T-helper 1 cell (primary cell): ENCODE measurements around the gene GPR17.
A peak's percentile ranks its signal among the peaks of the same experiment; 100 is the strongest.

Source experiments
- DNase-seq, 5 donors: peaks; one replicate each; pipeline ENCODE4 v3.0.0-alpha.2; 2012 to 2020

Gene GPR17

GRCh38 chr2:127695491-127696472 lies 49.8 kb downstream of the GPR17 start:
- DNase-seq: peak in 3 of 5 donors; percentile 18 to 49 (median 47)

GRCh38 chr2:127697482-127698180 lies 51.7 kb downstream of the GPR17 start:
- DNase-seq: no peak

DNA sequence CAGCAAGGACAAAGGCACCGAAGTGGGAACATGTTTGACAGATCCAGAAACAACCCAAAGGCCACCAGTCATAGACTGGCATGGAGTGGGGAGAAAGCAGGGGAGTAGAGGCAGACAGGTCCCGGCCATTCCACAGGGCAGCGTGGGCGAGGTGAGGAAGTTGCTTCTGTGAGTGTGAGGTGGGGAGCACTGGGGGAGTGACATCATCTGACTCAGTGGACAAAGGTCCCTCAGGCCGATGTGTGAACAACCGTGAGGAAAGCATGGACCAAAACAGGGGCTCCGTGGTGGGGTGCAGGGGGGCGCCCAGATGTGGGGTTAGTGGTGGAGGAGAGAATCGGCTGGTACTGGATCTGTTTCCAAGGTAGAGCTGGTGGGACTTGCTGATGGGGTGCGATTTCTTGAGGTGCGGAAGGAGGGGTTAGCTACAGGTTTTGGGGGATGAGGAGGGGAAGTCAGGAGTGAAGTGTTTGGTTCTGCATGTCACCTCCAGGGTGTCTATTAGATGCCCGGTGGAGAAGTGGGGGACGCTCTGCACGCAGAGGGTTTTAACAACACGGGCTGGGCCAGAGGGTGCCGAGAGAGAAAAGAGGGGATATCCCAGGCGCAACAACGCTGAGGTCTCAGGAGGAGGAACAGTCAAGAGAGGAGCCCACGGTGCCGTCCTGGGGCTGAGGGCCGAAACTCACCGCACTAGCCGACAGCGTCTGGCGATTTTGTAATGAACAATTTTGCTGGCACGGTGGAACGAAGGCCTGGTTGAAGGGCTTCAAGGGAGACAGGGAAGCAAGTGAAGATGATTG lies 52.8 kb downstream of the GPR17 start:
- no peak for DNase-seq

DNA sequence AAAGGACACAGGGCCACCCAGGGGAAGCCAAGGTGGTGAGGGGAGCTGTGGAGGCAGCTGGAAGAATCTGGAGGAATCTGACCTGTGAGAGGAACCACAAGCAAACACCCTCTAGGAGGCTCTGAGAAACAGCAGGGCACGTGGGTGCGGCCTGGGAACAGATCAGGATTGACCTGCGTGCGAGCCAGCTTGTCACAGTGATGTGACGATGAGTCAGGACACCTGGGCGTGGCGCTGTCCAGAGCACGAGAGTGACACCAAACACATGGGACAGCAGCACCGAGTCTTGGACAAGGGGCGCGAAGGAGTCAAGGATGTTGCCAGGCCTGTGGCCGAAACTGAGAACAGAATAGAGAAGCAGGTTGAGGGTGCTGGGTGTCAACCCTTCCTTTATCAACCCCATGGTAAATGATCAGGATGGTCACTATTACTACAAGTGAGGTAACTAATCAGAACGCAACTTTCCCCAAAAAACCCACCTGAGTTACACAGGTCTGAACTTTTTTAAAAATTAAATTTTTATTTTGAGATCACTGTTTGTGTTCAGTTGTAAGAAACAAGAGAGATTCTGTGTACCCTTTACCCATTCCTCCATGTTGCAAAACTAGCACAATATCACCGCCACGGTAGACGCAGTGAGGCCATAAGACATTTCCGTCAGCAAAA lies 54.7 kb downstream of the GPR17 start:
- DNase-seq: peak in 1 of 5 donors; percentile 9

DNA sequence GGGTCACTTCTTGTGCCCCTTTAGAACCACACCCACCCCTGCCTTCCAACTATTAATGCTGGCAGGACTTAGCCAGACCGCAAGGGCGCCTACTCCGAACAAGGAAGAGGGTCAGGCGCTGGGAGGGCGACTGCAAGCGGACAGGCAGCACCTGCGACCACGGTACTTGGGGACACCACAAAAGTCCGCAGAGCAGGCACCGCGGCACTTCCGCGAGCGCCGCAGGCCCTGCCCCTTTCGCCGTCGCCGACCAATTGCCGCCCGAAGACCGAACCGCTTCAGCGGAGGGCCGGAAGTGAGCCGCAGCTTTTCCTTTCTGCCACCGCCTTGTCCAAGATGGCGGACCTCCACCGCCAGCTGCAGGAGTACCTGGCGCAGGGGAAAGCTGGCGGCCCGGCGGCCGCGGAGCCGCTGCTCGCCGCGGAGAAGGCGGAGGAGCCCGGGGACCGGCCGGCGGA lies 55.3 kb downstream of the GPR17 start, which contains the start of gene SFT2D3:
SFT2D3 (plus strand) TSS at position 305 of the 458 bp plus-strand sequence; CDS start at position 337, 32 bp downstream.
- DNase-seq: peak; percentile 75 to 95 (median 84)

DNA sequence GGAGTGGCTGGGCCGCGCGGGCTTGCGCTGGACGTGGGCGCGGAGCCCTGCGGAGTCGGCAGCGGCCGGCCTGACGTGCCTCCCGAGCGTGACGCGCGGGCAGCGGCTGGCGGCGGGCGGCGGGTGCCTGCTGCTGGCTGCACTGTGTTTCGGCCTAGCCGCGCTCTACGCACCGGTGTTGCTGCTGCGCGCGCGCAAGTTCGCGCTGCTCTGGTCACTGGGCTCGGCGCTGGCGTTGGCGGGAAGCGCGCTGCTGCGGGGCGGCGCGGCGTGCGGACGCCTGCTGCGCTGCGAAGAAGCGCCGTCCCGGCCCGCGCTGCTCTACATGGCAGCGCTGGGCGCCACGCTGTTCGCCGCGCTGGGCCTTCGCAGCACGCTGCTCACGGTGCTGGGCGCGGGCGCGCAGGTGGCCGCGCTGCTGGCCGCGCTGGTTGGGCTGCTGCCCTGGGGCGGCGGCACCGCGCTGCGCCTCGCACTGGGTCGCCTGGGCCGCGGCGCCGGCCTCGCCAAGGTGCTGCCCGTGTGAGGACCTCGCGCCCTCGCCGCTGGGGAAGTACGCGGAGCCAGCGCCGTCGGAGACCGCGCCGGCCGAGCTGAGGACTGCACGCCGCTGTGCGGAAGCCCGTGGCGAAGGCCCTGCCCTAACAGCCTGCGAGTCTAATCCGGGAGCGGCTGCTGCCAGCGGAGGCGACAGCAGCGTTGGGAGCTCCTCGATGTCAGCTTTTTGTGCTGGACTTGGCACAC lies 55.9 kb downstream of the GPR17 start:
- peak; percentile 59 to 92 (median 73) for DNase-seq
